HUES48 (cell line): ENCODE data around the gene MPEG1.

Experiments
- H3K27ac ChIP-seq: one replicate; pipeline ENCODE4 v1.7.0; 2013; ENCODE audit warnings: low read depth, low read length, inconsistent platforms
- H3K27me3 ChIP-seq: 2 replicates; pipeline ENCODE4 v1.6.1; 2013; ENCODE audit warnings: mild to moderate bottlenecking, low read length; ENCODE audit not compliant: control insufficient read depth, insufficient read depth
- H3K36me3 ChIP-seq: 2 replicates; pipeline ENCODE4 v1.6.1; 2013; ENCODE audit warnings: low read length; ENCODE audit not compliant: control insufficient read depth, insufficient read depth
- H3K4me1 ChIP-seq: 2 replicates; pipeline ENCODE4 v1.6.1; 2013; ENCODE audit warnings: mild to moderate bottlenecking, low read length; ENCODE audit not compliant: control insufficient read depth, insufficient read depth
- H3K4me3 ChIP-seq: 2 replicates; pipeline ENCODE4 v1.5.1; 2013; ENCODE audit warnings: mild to moderate bottlenecking, low read depth, low read length
- H3K9ac ChIP-seq: 2 replicates; pipeline ENCODE4 v1.6.1; 2013; ENCODE audit warnings: mild to moderate bottlenecking, low read depth, low read length, moderate library complexity
- H3K9me3 ChIP-seq: 2 replicates; pipeline ENCODE4 v1.6.1; 2013; ENCODE audit warnings: low read length; ENCODE audit not compliant: control insufficient read depth, insufficient read depth

The MPEG1 gene

DNA sequence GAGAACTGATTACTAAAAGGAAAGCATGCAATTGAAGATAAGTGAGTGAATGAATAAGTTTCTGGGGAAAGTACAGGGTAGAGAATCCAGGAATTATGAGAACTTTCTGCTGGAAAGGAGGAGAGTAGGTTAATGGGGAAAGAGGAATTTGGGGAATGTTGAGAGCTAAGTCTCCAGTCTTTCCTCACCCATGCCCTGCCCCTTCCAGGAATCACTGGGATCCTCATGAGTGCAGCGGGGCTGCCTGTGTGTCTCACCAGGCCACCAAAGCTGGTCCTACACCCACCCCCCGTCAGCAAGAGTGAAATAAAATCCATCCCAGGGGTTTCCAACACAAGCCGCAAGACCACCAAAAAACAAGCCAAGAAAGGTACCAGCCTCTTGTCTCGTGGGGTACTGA is 23.8 kb downstream of the MPEG1 start:
- no peak overlapping the region for H3K4me3 ChIP-seq
- no peak overlapping the region for H3K9ac ChIP-seq
- H3K4me1 ChIP-seq, result peaks cover 4% of the 10 kb centered on the region; the same call in 1 of the 2 replicates
- H3K36me3 ChIP-seq, result peaks cover 52% of the 10 kb centered on the region
- no peaks in the 10 kb centered on the region for H3K27me3 ChIP-seq
- no peaks in the 10 kb centered on the region for H3K9me3 ChIP-seq
- no peak overlapping the region for H3K27ac ChIP-seq

DNA sequence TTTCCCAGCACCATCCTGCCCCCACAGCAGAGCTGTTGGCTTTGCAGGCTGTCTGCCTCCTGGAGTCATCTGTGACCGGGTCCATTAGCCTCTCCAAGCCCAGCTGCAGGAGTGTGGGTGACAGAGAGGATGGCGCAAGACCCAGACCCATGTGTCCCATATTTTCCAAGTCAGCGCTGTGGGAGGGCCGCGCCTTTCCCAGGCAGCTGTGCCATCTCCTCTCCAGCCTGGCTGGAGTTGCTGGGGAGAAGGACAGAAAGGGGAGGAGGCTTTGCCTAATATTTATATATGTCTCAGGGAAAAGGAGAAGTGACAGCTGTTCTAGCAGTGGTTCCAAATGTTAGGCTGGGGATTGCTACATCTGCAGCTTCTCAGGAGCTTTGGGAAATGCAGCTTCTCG is 25.1 kb downstream of the MPEG1 start:
- no peaks in the 10 kb centered on the region for H3K27me3 ChIP-seq
- H3K27ac ChIP-seq, result no peak overlapping the region
- no peaks in the 10 kb centered on the region for H3K9me3 ChIP-seq
- peaks cover 4% of the 10 kb centered on the region; the same call in 1 of the 2 replicates for H3K4me1 ChIP-seq
- peaks cover 56% of the 10 kb centered on the region for H3K36me3 ChIP-seq
- H3K4me3 ChIP-seq, result no peak overlapping the region
- H3K9ac ChIP-seq, result no peak overlapping the region

DNA sequence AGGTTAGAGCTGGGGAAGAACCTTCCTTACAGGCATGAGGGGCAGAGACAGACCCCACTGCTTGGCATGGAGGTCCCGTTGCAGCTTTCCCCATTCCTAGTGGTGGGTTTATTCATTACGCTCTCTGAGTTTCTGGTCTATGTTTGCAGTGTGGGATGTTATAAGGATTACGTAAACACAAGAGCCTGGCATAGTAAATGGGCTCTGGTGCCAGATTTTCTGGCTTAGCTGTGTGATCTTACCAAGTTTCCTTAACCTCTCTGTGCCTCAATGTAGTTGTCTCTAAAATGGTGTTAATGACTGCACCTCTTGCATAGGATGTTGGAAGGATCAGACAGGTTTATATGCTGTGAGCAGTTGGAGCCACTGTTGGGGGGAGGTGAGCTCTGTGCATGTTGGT is 25.7 kb downstream of the MPEG1 start:
- Histone ChIP-seq H3K9me3 (no peaks in the 10 kb centered on the region), H3K4me1 (peaks cover 4% of the 10 kb centered on the region; the same call in 1 of the 2 replicates), H3K36me3 (peaks cover 52% of the 10 kb centered on the region), H3K9ac (no peak overlapping the region), H3K4me3 (no peak overlapping the region), H3K27me3 (no peaks in the 10 kb centered on the region), H3K27ac (no peak overlapping the region)

GRCh38 chr11:59186130-59186594 is 26.6 kb downstream of the MPEG1 start:
- peaks cover 47% of the 10 kb centered on the region for H3K36me3 ChIP-seq
- no peak overlapping the region for H3K27ac ChIP-seq
- no peak overlapping the region for H3K9ac ChIP-seq
- H3K4me1 ChIP-seq, result peaks cover 4% of the 10 kb centered on the region; the same call in 1 of the 2 replicates
- no peak overlapping the region for H3K4me3 ChIP-seq
- no peaks in the 10 kb centered on the region for H3K9me3 ChIP-seq
- H3K27me3 ChIP-seq, result no peaks in the 10 kb centered on the region

DNA sequence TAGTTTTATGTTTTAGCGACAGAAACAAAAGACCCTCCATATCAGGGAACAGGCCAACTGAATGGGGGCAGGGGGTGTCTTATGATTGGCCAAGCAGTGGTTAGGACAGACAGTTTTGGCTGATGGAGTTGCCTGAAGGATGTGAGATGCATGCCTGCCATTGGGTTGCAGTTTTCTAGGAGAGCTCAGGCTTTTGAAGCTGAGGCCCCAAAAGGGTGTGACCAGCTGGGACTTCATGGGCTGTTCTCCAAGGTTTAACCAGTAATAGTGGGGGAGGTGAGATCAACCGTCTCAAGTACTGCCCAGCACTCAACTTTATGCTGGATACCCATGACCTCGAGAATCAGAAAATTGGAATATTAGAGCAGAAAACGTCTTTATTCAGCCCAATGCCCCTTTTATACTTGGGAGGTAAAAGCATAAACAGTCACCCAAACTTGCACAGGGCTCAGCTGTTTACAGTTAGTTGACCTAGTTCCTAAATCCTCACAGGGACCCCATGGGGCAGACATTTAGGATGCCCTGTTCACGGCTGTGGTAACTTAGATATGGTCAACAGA is 27.3 kb downstream of the MPEG1 start:
- peaks cover 4% of the 10 kb centered on the region; the same call in 1 of the 2 replicates for H3K4me1 ChIP-seq
- no peak overlapping the region for H3K27ac ChIP-seq
- no peaks in the 10 kb centered on the region for H3K9me3 ChIP-seq
- no peaks in the 10 kb centered on the region for H3K27me3 ChIP-seq
- peaks cover 40% of the 10 kb centered on the region for H3K36me3 ChIP-seq
- H3K4me3 ChIP-seq, result no peak overlapping the region
- no peak overlapping the region for H3K9ac ChIP-seq

- peaks cover 4% of the 10 kb centered on the region; the same call in 1 of the 2 replicates for H3K4me1 ChIP-seq
- H3K27me3 ChIP-seq, result no peaks in the 10 kb centered on the region
- no peak overlapping the region for H3K9ac ChIP-seq
- peaks cover 34% of the 10 kb centered on the region for H3K36me3 ChIP-seq
- H3K27ac ChIP-seq, result no peak overlapping the region
- H3K4me3 ChIP-seq, result no peak overlapping the region
- H3K9me3 ChIP-seq, result no peaks in the 10 kb centered on the region
Observed at GRCh38 chr11:59184691-59185339, 27.9 kb downstream of the MPEG1 start.

DNA sequence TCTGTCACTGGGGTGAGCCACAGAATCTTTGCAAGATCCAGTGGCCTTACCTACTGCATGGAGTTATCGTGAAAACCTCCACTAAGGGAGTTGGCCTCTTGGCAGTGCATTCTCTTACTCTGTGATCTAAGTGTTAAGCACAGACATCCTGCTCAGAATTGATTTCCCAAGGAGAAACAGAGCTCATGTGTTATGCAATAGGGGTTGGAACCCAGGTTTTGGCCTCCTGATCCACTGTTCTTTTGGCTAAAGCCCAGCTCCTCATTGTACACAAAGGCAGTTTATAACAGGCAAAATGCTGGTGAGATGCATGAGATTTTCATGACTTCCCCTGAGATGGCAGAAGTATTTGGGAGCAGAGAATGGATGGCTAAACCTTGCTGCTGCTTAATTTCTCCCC is 29.0 kb downstream of the MPEG1 start:
- H3K9me3 ChIP-seq, result 0 out of 2 replicates have a peak, but pooled peaks cover 1% of the 10 kb centered on the region
- no peak overlapping the region for H3K4me3 ChIP-seq
- peaks cover 4% of the 10 kb centered on the region; the same call in 1 of the 2 replicates for H3K4me1 ChIP-seq
- no peaks in the 10 kb centered on the region for H3K27me3 ChIP-seq
- H3K36me3 ChIP-seq, result peaks cover 23% of the 10 kb centered on the region
- H3K27ac ChIP-seq, result no peak overlapping the region
- H3K9ac ChIP-seq, result no peak overlapping the region

GRCh38 chr11:59182457-59183151 is 30.1 kb downstream of the MPEG1 start:
- Histone ChIP-seq H3K27me3 (no peaks in the 10 kb centered on the region), H3K27ac (no peak overlapping the region), H3K4me3 (no peak overlapping the region), H3K36me3 (peaks cover 18% of the 10 kb centered on the region), H3K4me1 (peaks cover 4% of the 10 kb centered on the region; the same call in 1 of the 2 replicates), H3K9ac (no peak overlapping the region), H3K9me3 (0 out of 2 replicates have a peak, but pooled peaks cover 3% of the 10 kb centered on the region)

GRCh38 chr11:59181746-59182456 is 30.8 kb downstream of the MPEG1 start:
- Histone ChIP-seq H3K4me1 (peaks cover 4% of the 10 kb centered on the region; the same call in 1 of the 2 replicates), H3K9me3 (0 out of 2 replicates have a peak, but pooled peaks cover 3% of the 10 kb centered on the region), H3K27ac (no peak overlapping the region), H3K36me3 (peaks cover 18% of the 10 kb centered on the region), H3K9ac (no peak overlapping the region), H3K27me3 (no peaks in the 10 kb centered on the region), H3K4me3 (no peak overlapping the region)

DNA sequence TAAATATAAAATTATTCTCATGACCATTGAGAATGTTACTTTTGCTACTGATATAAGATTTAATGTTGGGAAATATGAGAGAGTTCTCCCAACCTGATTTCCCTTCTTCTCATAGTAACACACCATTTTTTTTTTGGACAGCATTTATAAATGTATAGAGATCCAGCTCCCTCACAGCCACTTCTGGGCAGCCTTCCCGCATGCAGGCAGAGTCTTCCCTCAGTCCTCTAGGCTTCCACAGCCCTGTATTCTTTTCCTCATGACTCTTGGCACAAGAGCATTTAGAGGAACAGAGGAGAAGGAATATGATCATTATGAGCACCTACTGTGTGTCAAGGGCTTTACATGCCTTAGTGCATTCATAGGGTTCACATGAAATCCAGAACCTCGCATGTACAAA is 31.8 kb downstream of the MPEG1 start:
- Histone ChIP-seq H3K4me3 (no peak overlapping the region), H3K9ac (no peak overlapping the region), H3K9me3 (0 out of 2 replicates have a peak, but pooled peaks cover 3% of the 10 kb centered on the region), H3K36me3 (peaks cover 18% of the 10 kb centered on the region), H3K27ac (no peak overlapping the region), H3K27me3 (no peaks in the 10 kb centered on the region), H3K4me1 (peaks cover 3% of the 10 kb centered on the region; the same call in 1 of the 2 replicates)
